Sigmoid colon (tissue), 7 donors: ENCODE data around the gene KRTAP10-4. TPM values are rescaled to one million over a fixed set of nuclear protein-coding genes. Genes with fewer than 3 reads are reported as not detected.
"Not testable (repeated sequence)": the region's sequence is repeated elsewhere in the genome, so short reads cannot be mapped to it uniquely, and the experiment has no call there.

Source experiments
- DNase-seq: peaks from one replicate; pipeline ENCODE4 v3.0.0-alpha.2; 2019
- H3K27ac ChIP-seq, 4 donors: fragments of 200-600 bp; sonication (generic); one replicate each; pipeline ENCODE4 v1.5.1; 2016 to 2019; ENCODE audit warnings: mild to moderate bottlenecking in 1 of 4
- H3K27me3 ChIP-seq, 3 donors: fragments of 200-600 bp; sonication (generic); one replicate each; pipeline ENCODE4 v1.5.1; 2019; ENCODE audit warnings: mild to moderate bottlenecking in 1 of 3
- H3K36me3 ChIP-seq, 4 donors: fragments of 200-600 bp; sonication (generic); one replicate each; pipeline ENCODE4 v1.5.1; 2016 to 2019
- H3K4me1 ChIP-seq, 4 donors: fragments of 200-600 bp; sonication (generic); one replicate each; pipeline ENCODE4 v1.5.1; 2017 to 2019
- H3K4me3 ChIP-seq, 4 donors: fragments of 200-600 bp; sonication (generic); one replicate each; pipeline ENCODE4 v1.5.1; 2017 to 2019; ENCODE audit warnings: mild to moderate bottlenecking in 2 of 4, moderate library complexity in 1 of 4
- H3K9me3 ChIP-seq, 4 donors: fragments of 200-600 bp in 3 of 4; sonication (generic) in 3 of 4; one replicate each; pipeline versions ENCODE4 v1.5.1 to v1.6.1; 2013 to 2019
- CTCF ChIP-seq, 4 experiments: fragments of 450-650 bp in 3 of 4; fragments of 200-600 bp in 1 of 4; IDR thresholded peaks; one replicate each; pipeline ENCODE4 v1.5.1; 2016 to 2019; ENCODE audit warnings: antibody characterized with exemption in 4 of 4, mild to moderate bottlenecking in 3 of 4, moderate library complexity in 2 of 4
- EP300 ChIP-seq, 4 donors: sonication (generic); formaldehyde crosslinking; IDR thresholded peaks; one replicate each; pipeline ENCODE4 v1.6.1; 2017; ENCODE audit warnings: antibody characterized with exemption in 4 of 4
- POLR2A ChIP-seq, 2 donors: fragments of 450-650 bp; IDR thresholded peaks; one replicate each; pipeline ENCODE4 v1.6.1; 2016; ENCODE audit warnings: antibody characterized with exemption in 2 of 2, mild to moderate bottlenecking in 2 of 2, moderate library complexity in 2 of 2
- POLR2AphosphoS5 ChIP-seq, 4 donors: sonication (generic); formaldehyde crosslinking; IDR thresholded peaks; one replicate each; pipeline ENCODE4 v1.6.1; 2017; ENCODE audit warnings: antibody characterized with exemption in 4 of 4
- WGBS, 2 donors: extraction: QIAGEN DNeasy Blood & Tissue Kit; methylation state at CpG; one replicate each; pipeline ENCODE4 v1.1.7; 2013; 5-methylcytosine and 5-hydroxymethylcytosine counted together
- intact Hi-C: fragments of 100-400 bp; cut with DNase I; formaldehyde crosslinking; loops from one replicate; pipeline ENCODE4 v1.15.1; 2023
- polyA plus RNA-seq, 3 donors: library from polyadenylated mRNA; stranded (reverse); fragments of 200-250 nt; gene quantifications; one replicate each; pipeline ENCODE4 v1.2.3, GENCODE V29; 2013
- total RNA-seq, 4 donors: library from RNA; depleted of rRNA; stranded (reverse); fragments of >200 nt; gene quantifications; one replicate each; pipeline ENCODE4 v1.1.0, GENCODE V29; 2016
- donor health status: healthy with polysubstance abuse.
- donor health status: Bipolar disorder and iron deficiency.
- donor health status: healthy.

The KRTAP10-4 gene
- total and polyA plus RNA-seq, 7 donors: not detected

DNA sequence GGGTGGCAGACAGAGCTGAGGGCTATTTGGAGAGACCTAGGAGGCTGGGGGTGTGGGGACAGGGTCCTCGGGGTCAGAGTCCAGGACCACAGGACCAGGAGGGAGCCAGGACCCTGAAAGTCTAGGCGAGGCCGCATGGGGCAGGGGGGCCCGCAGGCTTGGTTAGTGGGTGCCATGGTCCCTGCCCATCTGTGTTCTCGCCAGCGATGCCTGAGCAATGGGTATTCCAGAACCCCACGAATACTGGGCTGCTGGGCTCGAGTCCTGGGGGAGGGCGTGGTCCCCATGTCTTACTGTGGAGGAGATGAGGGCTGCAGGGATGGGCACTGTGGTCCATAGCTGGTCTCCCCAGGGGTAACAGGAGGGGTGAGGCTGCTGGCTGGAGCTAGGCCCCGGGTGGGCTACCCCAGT is 16.8 kb downstream of the KRTAP10-4 start:
- H3K4me3 ChIP-seq: no peak overlapping the region
- no peak for TF ChIP-seq POLR2A (IDR thresholded peaks at IDR 0.05)
- no peak for TF ChIP-seq POLR2AphosphoS5 (IDR thresholded peaks at IDR 0.05)
- no peak for TF ChIP-seq EP300 (IDR thresholded peaks at IDR 0.05)
- TF ChIP-seq CTCF (IDR thresholded peaks at IDR 0.05): no peak
- intact Hi-C loops: no loop called here
- 68 to 86% methylated on average over 10 of the region's 10 CpGs for WGBS, 2 donors
- no peaks in the 10 kb centered on the region for H3K4me1 ChIP-seq
- H3K9me3 ChIP-seq: no peaks in the 10 kb centered on the region
- no peak overlapping the region for H3K27ac ChIP-seq
- no peaks in the 10 kb centered on the region for H3K36me3 ChIP-seq
- peaks cover 0 to 53% (median 30%) of the 10 kb centered on the region in 3 donors for H3K27me3 ChIP-seq
- DNase-seq: no peak

DNA sequence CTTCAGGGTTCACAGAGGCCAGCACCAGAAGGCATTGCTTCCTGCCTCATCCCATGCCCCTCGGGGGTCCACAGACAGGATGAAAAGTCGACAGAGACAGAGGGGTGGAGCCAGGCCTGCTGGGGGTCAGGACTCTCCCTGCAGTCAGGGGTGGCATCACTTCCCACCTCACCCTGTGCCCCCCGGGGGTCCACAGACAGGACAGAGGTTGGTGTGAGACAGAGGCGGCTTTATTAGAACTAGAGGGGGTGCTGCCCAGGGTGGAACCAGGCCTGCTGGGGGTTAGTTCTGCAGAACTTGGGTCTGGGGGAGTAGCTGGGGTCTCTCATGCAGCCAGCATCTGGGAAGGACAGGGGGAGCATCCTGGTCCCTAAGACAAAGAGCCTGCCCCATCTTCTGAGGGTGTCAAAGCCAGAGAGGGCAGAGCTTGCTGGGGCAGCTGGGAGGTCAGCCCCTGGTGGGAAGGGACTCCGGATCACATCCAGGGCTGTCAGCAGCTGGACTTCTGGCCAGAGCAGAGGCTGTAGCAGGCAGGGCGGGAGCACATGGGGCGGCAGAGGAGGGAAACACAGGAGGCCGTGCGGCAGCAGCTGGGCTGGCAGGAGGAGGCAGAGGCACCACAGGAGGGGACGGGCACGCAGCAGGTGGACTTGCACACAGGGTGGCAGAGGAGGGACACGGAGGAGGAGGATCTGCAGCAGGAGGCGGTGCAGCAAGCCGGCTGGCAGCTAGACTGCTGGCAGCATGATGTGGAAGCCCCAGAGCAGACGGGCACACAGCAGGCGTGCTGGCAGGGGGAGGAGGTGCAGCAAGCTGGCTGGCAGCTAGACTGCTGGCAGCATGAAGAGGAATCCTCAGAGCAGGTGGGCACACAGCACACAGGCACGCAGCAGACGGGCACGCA is 17.6 kb downstream of the KRTAP10-4 start:
- H3K27ac ChIP-seq, H3K4me3 ChIP-seq, intact Hi-C loops, H3K4me1 ChIP-seq, H3K36me3 ChIP-seq, H3K9me3 ChIP-seq, DNase-seq: not testable (repeated sequence)
- 46 to 70% methylated on average over 18 to 19 of the region's 19 CpGs for WGBS, 2 donors
- H3K27me3 ChIP-seq: peaks cover 0 to 45% (median 26%) of the 10 kb centered on the region in 3 donors

- intact Hi-C loops, H3K4me3 ChIP-seq, H3K36me3 ChIP-seq, H3K4me1 ChIP-seq, H3K27ac ChIP-seq, DNase-seq, H3K9me3 ChIP-seq: not testable (repeated sequence)
- 15 to 57% methylated on average over 4 of the region's 4 CpGs for whole genome bisulfite sequencing, 2 donors
- H3K27me3 ChIP-seq: peaks cover 0 to 42% (median 23%) of the 10 kb centered on the region in 3 donors
These were observed 18.2 kb downstream of the KRTAP10-4 start for GRCh38 chr21:44591801-44592130.

- intact Hi-C loops: no loop called here
- no peak for DNase-seq
- Histone ChIP-seq H3K9me3 (no peaks in the 10 kb centered on the region), H3K4me3 (no peak within 1 kb of the TSS), H3K27ac (no peak within 1 kb of the TSS), H3K4me1 (no peaks in the 10 kb centered on the region), H3K27me3 (peaks cover 0 to 39% (median 23%) of the 10 kb centered on the region in 3 donors), H3K36me3 (no peaks in the 10 kb centered on the region)
- TF ChIP-seq CTCF (IDR thresholded peaks at IDR 0.05): no peak
- TF ChIP-seq POLR2A (IDR thresholded peaks at IDR 0.05): no peak
- TF ChIP-seq EP300 (IDR thresholded peaks at IDR 0.05): no peak
- TF ChIP-seq POLR2AphosphoS5 (IDR thresholded peaks at IDR 0.05): no peak
- WGBS, 2 donors: 52 to 63% methylated on average over 33 of the region's 33 CpGs
These were observed 19.1 kb downstream of the KRTAP10-4 start, which contains the start of gene KRTAP10-6 for GRCh38 chr21:44592446-44593311. TSS of gene KRTAP10-6 (minus strand) at chr21:44592505. CDS start at chr21:44592484, 21 bp downstream.

GRCh38 chr21:44593598-44594405 is 20.3 kb downstream of the KRTAP10-4 start:
- no peaks in the 10 kb centered on the region for H3K4me1 ChIP-seq
- H3K27me3 ChIP-seq: peaks cover 0 to 37% (median 23%) of the 10 kb centered on the region in 3 donors
- TF ChIP-seq POLR2AphosphoS5 (IDR thresholded peaks at IDR 0.05): no peak
- TF ChIP-seq EP300 (IDR thresholded peaks at IDR 0.05): no peak
- no peak for TF ChIP-seq CTCF (IDR thresholded peaks at IDR 0.05)
- no peak for TF ChIP-seq POLR2A (IDR thresholded peaks at IDR 0.05)
- DNase-seq: no peak
- H3K9me3 ChIP-seq: no peaks in the 10 kb centered on the region
- no peak overlapping the region for H3K4me3 ChIP-seq
- H3K27ac ChIP-seq: no peak overlapping the region
- no peaks in the 10 kb centered on the region for H3K36me3 ChIP-seq
- WGBS, 2 donors: 30 to 61% methylated on average over 20 of the region's 20 CpGs
- intact Hi-C loops: no loop called here
